H9 (cell line): ENCODE results near the gene ERMAP. TPM values are rescaled to one million over a fixed set of nuclear protein-coding genes. Genes with fewer than 3 reads are reported as not detected.

Experiments
- DNase-seq: peaks from one replicate; pipeline ENCODE4 v3.0.0-alpha.2; 2017
- H2AFZ ChIP-seq: one replicate; pipeline ENCODE4 v1.6.1; 2013; ENCODE audit warnings: mild to moderate bottlenecking, low read length, control low read depth, moderate library complexity
- H2AK5ac ChIP-seq: 2 replicates; pipeline ENCODE4 v1.6.1; 2013; ENCODE audit warnings: low read length, control low read depth, mixed read lengths; ENCODE audit not compliant: insufficient read length
- H2BK120ac ChIP-seq: one replicate; pipeline ENCODE4 v1.6.1; 2013; ENCODE audit warnings: low read depth, mild to moderate bottlenecking, low read length, control low read depth, inconsistent platforms; ENCODE audit not compliant: poor library complexity, severe bottlenecking
- H2BK12ac ChIP-seq: 2 replicates; pipeline ENCODE4 v1.6.1; 2013; ENCODE audit warnings: low read length, control low read depth, mixed read lengths, low read depth; ENCODE audit not compliant: insufficient read length
- H2BK15ac ChIP-seq: 2 replicates; pipeline ENCODE4 v1.6.1; 2013; ENCODE audit warnings: low read depth, low read length, control low read depth
- H2BK20ac ChIP-seq: one replicate; pipeline ENCODE4 v1.6.1; 2013; ENCODE audit warnings: low read depth, mild to moderate bottlenecking, low read length, control low read depth, inconsistent platforms; ENCODE audit not compliant: poor library complexity, severe bottlenecking
- H2BK5ac ChIP-seq: 2 replicates; pipeline ENCODE4 v1.6.1; 2013; ENCODE audit warnings: low read length, control low read depth, mixed read lengths; ENCODE audit not compliant: insufficient read length
- H3K14ac ChIP-seq: 2 replicates; pipeline ENCODE4 v1.6.1; 2013; ENCODE audit warnings: low read length, control low read depth; ENCODE audit not compliant: insufficient read depth
- H3K18ac ChIP-seq: 2 replicates; pipeline ENCODE4 v1.6.1; 2013; ENCODE audit warnings: low read depth, mild to moderate bottlenecking, mixed read lengths, low read length, control low read depth; ENCODE audit not compliant: insufficient read length
- H3K23ac ChIP-seq: 2 replicates; pipeline ENCODE4 v1.6.1; 2013; ENCODE audit warnings: low read length, control low read depth, mixed read lengths, low read depth; ENCODE audit not compliant: insufficient read length
- H3K23me2 ChIP-seq: 2 replicates; pipeline ENCODE4 v1.6.1; 2013; ENCODE audit warnings: low read depth, mild to moderate bottlenecking, mixed read lengths, low read length, control low read depth; ENCODE audit not compliant: insufficient read length, poor library complexity, severe bottlenecking
- H3K27ac ChIP-seq: 2 replicates; pipeline ENCODE4 v1.5.1; 2013; ENCODE audit warnings: low read length, control low read depth, mixed read lengths, low read depth; ENCODE audit not compliant: insufficient read length
- H3K27me3 ChIP-seq: 2 replicates; pipeline ENCODE4 v1.6.1; 2013; ENCODE audit warnings: low read length, control low read depth, inconsistent platforms; ENCODE audit not compliant: insufficient read depth
- H3K4ac ChIP-seq: 2 replicates; pipeline ENCODE4 v1.6.1; 2013; ENCODE audit warnings: low read depth, mild to moderate bottlenecking, control low read depth, inconsistent platforms, low read length, moderate library complexity
- H3K4me1 ChIP-seq: 2 replicates; pipeline ENCODE4 v1.6.1; 2013; ENCODE audit warnings: low read length, control low read depth, inconsistent platforms; ENCODE audit not compliant: insufficient read depth
- H3K4me2 ChIP-seq: 2 replicates; pipeline ENCODE4 v1.6.1; 2013; ENCODE audit warnings: low read length, control low read depth, mixed read lengths; ENCODE audit not compliant: insufficient read length, insufficient read depth
- H3K56ac ChIP-seq: 2 replicates; pipeline ENCODE4 v1.6.1; 2013; ENCODE audit warnings: low read depth, mild to moderate bottlenecking, mixed read lengths, low read length, control low read depth; ENCODE audit not compliant: insufficient read length
- H3K79me1 ChIP-seq: 2 replicates; pipeline ENCODE4 v1.6.1; 2013; ENCODE audit warnings: low read depth, mild to moderate bottlenecking, moderate library complexity, low read length, control low read depth, inconsistent platforms; ENCODE audit not compliant: insufficient read depth, poor library complexity, severe bottlenecking
- H3K79me2 ChIP-seq: 2 replicates; pipeline ENCODE4 v1.6.1; 2013; ENCODE audit warnings: low read length, control low read depth, inconsistent platforms; ENCODE audit not compliant: insufficient read depth
- H3K9ac ChIP-seq: 2 replicates; pipeline ENCODE4 v1.6.1; 2013; ENCODE audit warnings: low read length, control low read depth, mixed read lengths; ENCODE audit not compliant: insufficient read length; ENCODE audit errors: extremely low read depth
- H3K9me3 ChIP-seq: one replicate; pipeline ENCODE4 v1.6.1; 2013; ENCODE audit warnings: low read depth, low read length, inconsistent platforms; ENCODE audit not compliant: control insufficient read depth
- H3T11ph ChIP-seq: one replicate; pipeline ENCODE4 v1.6.1; 2013; ENCODE audit warnings: mild to moderate bottlenecking, low read length, control low read depth, inconsistent platforms
- H4K20me1 ChIP-seq: one replicate; pipeline ENCODE4 v1.6.1; 2013; ENCODE audit not compliant: control insufficient read depth, insufficient read length, insufficient read depth
- H4K5ac ChIP-seq: 2 replicates; pipeline ENCODE4 v1.6.1; 2013; ENCODE audit warnings: low read depth, mild to moderate bottlenecking, mixed read lengths, low read length, control low read depth; ENCODE audit not compliant: insufficient read length
- H4K8ac ChIP-seq: replicated peaks from 2 replicates; pipeline ENCODE4 v1.6.1; 2013; ENCODE audit warnings: low read length, control low read depth, mixed read lengths, low read depth; ENCODE audit not compliant: insufficient read length
- H4K91ac ChIP-seq: 2 replicates; pipeline ENCODE4 v1.6.1; 2013; ENCODE audit warnings: low read depth, mild to moderate bottlenecking, moderate library complexity, mixed read lengths, low read length, control low read depth; ENCODE audit not compliant: insufficient read length
- H3K27ac Mint-ChIP-seq, 3 experiments: 2 replicates in 2 of 3; 3 replicates in 1 of 3; pipeline ENCODE4 v1.8.0; 2020 to 2021; ENCODE audit warnings: mixed read lengths in 3 of 3, mild to moderate bottlenecking in 1 of 3, moderate library complexity in 1 of 3
- H3K27me3 Mint-ChIP-seq: 2 replicates; pipeline ENCODE4 v1.8.0; 2021; ENCODE audit warnings: low read depth, mild to moderate bottlenecking, moderate library complexity, mixed read lengths
- H3K36me3 Mint-ChIP-seq, 3 experiments: 2 replicates in 2 of 3; 3 replicates in 1 of 3; pipeline ENCODE4 v1.8.0; 2020 to 2021; ENCODE audit warnings: low read depth in 3 of 3, mixed read lengths in 3 of 3; ENCODE audit not compliant: insufficient read depth in 1 of 3
- H3K4me1 Mint-ChIP-seq, 2 experiments: 2 replicates each; pipeline ENCODE4 v1.8.0; 2020; ENCODE audit warnings: mixed read lengths in 2 of 2
- H3K4me3 Mint-ChIP-seq, 2 experiments: 2 replicates in 1 of 2; 3 replicates in 1 of 2; pipeline ENCODE4 v1.8.0; 2020 to 2021; ENCODE audit warnings: mild to moderate bottlenecking in 2 of 2, mixed read lengths in 2 of 2, moderate library complexity in 1 of 2
- H3K9me3 Mint-ChIP-seq, 2 experiments: 2 replicates in 1 of 2; 3 replicates in 1 of 2; pipeline ENCODE4 v1.8.0; 2020; ENCODE audit warnings: mild to moderate bottlenecking in 2 of 2, mixed read lengths in 2 of 2, moderate library complexity in 1 of 2
- WGBS: extraction: QIAGEN DNeasy Blood & Tissue Kit; methylation state at CpG from one replicate; pipeline ENCODE4 v1.1.7; 2013; ENCODE audit warnings: missing lambda C conversion rate, low lambda C conversion rate, mixed read lengths; ENCODE audit not compliant: insufficient read length; ENCODE audit errors: extremely low coverage; 5-methylcytosine and 5-hydroxymethylcytosine counted together
- total RNA-seq: library from RNA; stranded (reverse); gene quantifications from 2 replicates; pipeline ENCODE4 v1.2.1, GENCODE V29; 2021
- TF ChIP-seq, protein P1 (sequence below): fragments of 200-600 bp; sonication (generic); conservative IDR thresholded peaks from 3 replicates; pipeline ENCODE4 v1.8.0; 2021; ENCODE audit warnings: antibody characterized with exemption, mild to moderate bottlenecking

Gene ERMAP
- total RNA-seq, 1 experiment from 2014 or later, result 4.5 TPM

DNA sequence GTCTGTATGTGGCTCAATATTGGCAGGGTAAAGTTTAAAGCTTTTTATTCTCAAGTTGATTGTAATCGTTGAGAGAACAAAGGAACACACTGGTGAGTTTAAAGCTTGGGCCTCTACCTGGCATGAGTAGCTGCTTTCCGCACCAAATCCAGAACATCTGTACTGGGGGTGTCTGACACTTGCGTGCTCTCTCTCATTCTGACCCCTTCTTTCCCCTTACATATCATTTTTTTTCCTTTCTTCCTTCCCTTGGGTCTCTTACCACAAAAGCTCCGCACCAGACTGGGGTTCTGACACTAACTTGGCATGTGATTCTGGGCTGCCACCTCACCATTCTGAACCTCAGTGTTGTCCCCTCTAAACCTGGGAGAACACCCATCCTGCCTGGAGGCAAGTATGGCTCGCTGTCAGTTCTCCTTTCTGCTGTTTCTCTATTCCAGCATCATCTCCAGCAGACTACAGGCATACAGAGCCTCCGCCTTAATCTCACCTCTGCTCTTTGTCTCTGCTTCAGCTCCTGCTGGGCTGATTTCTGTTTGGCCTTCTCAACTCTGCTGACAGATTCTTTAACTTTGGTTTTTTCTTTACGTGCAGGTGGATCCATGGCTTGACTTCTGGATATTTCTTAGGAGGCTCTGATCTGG lies 859 bp upstream of the ERMAP start:
- no peak overlapping the region for H2BK12ac ChIP-seq
- no peak overlapping the region for H2BK20ac ChIP-seq
- TF ChIP-seq, protein P1, sequence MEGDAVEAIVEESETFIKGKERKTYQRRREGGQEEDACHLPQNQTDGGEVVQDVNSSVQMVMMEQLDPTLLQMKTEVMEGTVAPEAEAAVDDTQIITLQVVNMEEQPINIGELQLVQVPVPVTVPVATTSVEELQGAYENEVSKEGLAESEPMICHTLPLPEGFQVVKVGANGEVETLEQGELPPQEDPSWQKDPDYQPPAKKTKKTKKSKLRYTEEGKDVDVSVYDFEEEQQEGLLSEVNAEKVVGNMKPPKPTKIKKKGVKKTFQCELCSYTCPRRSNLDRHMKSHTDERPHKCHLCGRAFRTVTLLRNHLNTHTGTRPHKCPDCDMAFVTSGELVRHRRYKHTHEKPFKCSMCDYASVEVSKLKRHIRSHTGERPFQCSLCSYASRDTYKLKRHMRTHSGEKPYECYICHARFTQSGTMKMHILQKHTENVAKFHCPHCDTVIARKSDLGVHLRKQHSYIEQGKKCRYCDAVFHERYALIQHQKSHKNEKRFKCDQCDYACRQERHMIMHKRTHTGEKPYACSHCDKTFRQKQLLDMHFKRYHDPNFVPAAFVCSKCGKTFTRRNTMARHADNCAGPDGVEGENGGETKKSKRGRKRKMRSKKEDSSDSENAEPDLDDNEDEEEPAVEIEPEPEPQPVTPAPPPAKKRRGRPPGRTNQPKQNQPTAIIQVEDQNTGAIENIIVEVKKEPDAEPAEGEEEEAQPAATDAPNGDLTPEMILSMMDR, result no peak
- H3K79me2 ChIP-seq, result no peaks in the 10 kb centered on the region
- H3K56ac ChIP-seq, result no peak overlapping the region
- H3K9ac ChIP-seq, result peak overlapping the region; percentile 74
- no peak overlapping the region for H2BK15ac ChIP-seq
- no peak overlapping the region for H3K14ac ChIP-seq
- WGBS, result no CpG with 5 or more reads among the region's 7 CpGs
- Mint-ChIP-seq H3K27me3 (no peaks in the 10 kb centered on the region), H3K4me1 (peaks cover 18 to 25% of the 10 kb centered on the region in 2 experiments), H3K4me3 (peak overlapping the region; percentile 71 to 84), H3K36me3 (peaks cover 0 to 17% (median 9%) of the 10 kb centered on the region in 3 experiments; a peak in 5 of 7 replicates), H3K27ac (peak overlapping the region; percentile 62 to 94 (median 89); a peak in 6 of 7 replicates), H3K9me3 (no peaks in the 10 kb centered on the region)
- no peak overlapping the region for H3K18ac ChIP-seq
- H3K79me1 ChIP-seq, result no peaks in the 10 kb centered on the region
- peak; percentile 37 for DNase-seq
- peak overlapping the region; percentile 80 for H3K4me2 ChIP-seq
- no peaks in the 10 kb centered on the region for H3K9me3 ChIP-seq
- no peak overlapping the region for H2BK120ac ChIP-seq
- no peak overlapping the region for H3K4ac ChIP-seq
- no peaks in the 10 kb centered on the region for H3K4me1 ChIP-seq
- H4K8ac ChIP-seq, result no peak overlapping the region
- H4K91ac ChIP-seq, result no peak overlapping the region
- no peak overlapping the region for H2AK5ac ChIP-seq
- peak overlapping the region; percentile 56 for H2AFZ ChIP-seq
- H4K20me1 ChIP-seq, result no peaks in the 10 kb centered on the region
- peaks cover 9% of the 10 kb centered on the region for H3K23me2 ChIP-seq
- H3T11ph ChIP-seq, result no peak overlapping the region
- no peak overlapping the region for H3K23ac ChIP-seq
- peak overlapping the region; percentile 64 for H3K27ac ChIP-seq
- no peak overlapping the region for H2BK5ac ChIP-seq
- H3K27me3 ChIP-seq, result no peaks in the 10 kb centered on the region
- no peak overlapping the region for H4K5ac ChIP-seq
